Measurements from ENCODE around the gene FBXL17. TPM values are rescaled to one million over a fixed set of nuclear protein-coding genes. Genes with fewer than 3 reads are reported as not detected.

Gene FBXL17
- total and polyA plus RNA-seq, 2 of the 13 experiments (the other 11 are each of a cell fraction or from before 2014, with no cell fraction given): 3.0 to 7.9 TPM

DNA sequence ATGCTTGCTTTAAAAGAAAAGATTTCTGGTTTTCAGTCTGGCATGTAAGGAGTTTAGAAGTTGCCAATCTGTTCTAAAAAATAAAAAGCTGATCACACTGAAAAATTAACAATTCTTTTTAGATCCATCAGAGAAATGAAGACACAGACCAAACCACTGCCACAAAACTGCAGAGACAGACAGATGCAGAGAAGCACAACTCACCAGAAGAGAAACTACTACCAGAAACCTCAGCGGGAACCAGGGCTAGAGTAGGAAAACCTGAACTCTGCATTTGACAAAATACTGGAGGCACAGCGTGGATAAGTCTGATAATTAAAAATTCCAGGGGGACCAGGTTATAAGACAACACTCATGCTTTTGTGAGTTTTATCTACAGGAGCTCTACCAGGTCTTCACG, 28.8 kb downstream of the FBXL17 start:
- no peaks in the 10 kb centered on the region for H3K9me3 ChIP-seq (ENCODE audit: low read length)
- no peak for ATAC-seq
- no peaks in the 10 kb centered on the region for H3K79me2 ChIP-seq (ENCODE audit: insufficient read depth, low read length)
- H3K9ac ChIP-seq (ENCODE audit: insufficient read depth, low read depth, low read length): no peak overlapping the region
- no peaks in the 10 kb centered on the region for H3K4me1 ChIP-seq (ENCODE audit: insufficient read depth, low read length)
- no peaks in the 10 kb centered on the region for H4K20me1 ChIP-seq (ENCODE audit: insufficient read depth, low read length)
- no peak overlapping the region for H3K4me3 ChIP-seq (replicated peaks in 1 of 3; ENCODE audit: insufficient read depth in 1 of 3, low read depth in 2 of 3, low read length in 3 of 3)
- in situ Hi-C loops (cut with HindIII; ENCODE audit: extremely low pct_ligation_motif_present, low pct_unique_long_range_greater_than_20kb) (no loop called here), intact Hi-C loops (cut with micrococcal nuclease; ENCODE audit: unreplicated experiment) (no loop called here)
- no peak for DNase-seq (ENCODE audit: low spot score)
- H3K36me3 ChIP-seq (replicated peaks in 1 of 2; ENCODE audit: control insufficient read depth in 1 of 2, insufficient read depth in 2 of 2, low read length in 2 of 2): 0 out of 5 replicates have a peak, but pooled peaks cover 0 to 1% of the 10 kb centered on the region in 2 experiments
- no TSS peak for BruUV-seq (replicated peaks)
- H2AFZ ChIP-seq (ENCODE audit: low read length): no peak overlapping the region
- 98% methylated on average over 3 of the region's 3 CpGs for WGBS (ENCODE audit: low lambda C conversion rate)
- no peak overlapping the region for H3K27ac ChIP-seq (ENCODE audit: extremely low read length, insufficient read depth, low read length)
- ChIA-PET POLR2A (no interaction called here), CTCF (ENCODE audit: low intra/inter-chr PET ratio, low total read pairs) (no interaction called here)
- no peak overlapping the region for H3K4me2 ChIP-seq (ENCODE audit: low read depth, low read length)
- H3K27me3 ChIP-seq (ENCODE audit: control insufficient read depth in 1 of 2, insufficient read depth in 2 of 2, low read length in 2 of 2): no peaks in the 10 kb centered on the region
- no peak for FAIRE-seq
- no peak for TF ChIP-seq MED13 (CRISPR knock-in tag; IDR thresholded peaks at IDR 0.05)
- TF ChIP-seq ZNF44 (CRISPR knock-in tag; IDR thresholded peaks at IDR 0.05): no peak
- TF ChIP-seq ZNF724P (CRISPR knock-in tag; IDR thresholded peaks at IDR 0.05; ENCODE audit: borderline replicate concordance): no peak
- TF ChIP-seq NFYB (CRISPR knock-in tag; IDR thresholded peaks at IDR 0.05): no peak
- no peak for TF ChIP-seq PCBP2 (optimal IDR thresholded peaks at IDR 0.05; ENCODE audit: low read depth, low read length, poor library complexity, severe bottlenecking)
- no peak for TF ChIP-seq ZC3H13 (CRISPR knock-in tag; IDR thresholded peaks at IDR 0.05)
- no peak for TF ChIP-seq KLF16 (CRISPR knock-in tag; IDR thresholded peaks at IDR 0.05)
- TF ChIP-seq, protein P1, sequence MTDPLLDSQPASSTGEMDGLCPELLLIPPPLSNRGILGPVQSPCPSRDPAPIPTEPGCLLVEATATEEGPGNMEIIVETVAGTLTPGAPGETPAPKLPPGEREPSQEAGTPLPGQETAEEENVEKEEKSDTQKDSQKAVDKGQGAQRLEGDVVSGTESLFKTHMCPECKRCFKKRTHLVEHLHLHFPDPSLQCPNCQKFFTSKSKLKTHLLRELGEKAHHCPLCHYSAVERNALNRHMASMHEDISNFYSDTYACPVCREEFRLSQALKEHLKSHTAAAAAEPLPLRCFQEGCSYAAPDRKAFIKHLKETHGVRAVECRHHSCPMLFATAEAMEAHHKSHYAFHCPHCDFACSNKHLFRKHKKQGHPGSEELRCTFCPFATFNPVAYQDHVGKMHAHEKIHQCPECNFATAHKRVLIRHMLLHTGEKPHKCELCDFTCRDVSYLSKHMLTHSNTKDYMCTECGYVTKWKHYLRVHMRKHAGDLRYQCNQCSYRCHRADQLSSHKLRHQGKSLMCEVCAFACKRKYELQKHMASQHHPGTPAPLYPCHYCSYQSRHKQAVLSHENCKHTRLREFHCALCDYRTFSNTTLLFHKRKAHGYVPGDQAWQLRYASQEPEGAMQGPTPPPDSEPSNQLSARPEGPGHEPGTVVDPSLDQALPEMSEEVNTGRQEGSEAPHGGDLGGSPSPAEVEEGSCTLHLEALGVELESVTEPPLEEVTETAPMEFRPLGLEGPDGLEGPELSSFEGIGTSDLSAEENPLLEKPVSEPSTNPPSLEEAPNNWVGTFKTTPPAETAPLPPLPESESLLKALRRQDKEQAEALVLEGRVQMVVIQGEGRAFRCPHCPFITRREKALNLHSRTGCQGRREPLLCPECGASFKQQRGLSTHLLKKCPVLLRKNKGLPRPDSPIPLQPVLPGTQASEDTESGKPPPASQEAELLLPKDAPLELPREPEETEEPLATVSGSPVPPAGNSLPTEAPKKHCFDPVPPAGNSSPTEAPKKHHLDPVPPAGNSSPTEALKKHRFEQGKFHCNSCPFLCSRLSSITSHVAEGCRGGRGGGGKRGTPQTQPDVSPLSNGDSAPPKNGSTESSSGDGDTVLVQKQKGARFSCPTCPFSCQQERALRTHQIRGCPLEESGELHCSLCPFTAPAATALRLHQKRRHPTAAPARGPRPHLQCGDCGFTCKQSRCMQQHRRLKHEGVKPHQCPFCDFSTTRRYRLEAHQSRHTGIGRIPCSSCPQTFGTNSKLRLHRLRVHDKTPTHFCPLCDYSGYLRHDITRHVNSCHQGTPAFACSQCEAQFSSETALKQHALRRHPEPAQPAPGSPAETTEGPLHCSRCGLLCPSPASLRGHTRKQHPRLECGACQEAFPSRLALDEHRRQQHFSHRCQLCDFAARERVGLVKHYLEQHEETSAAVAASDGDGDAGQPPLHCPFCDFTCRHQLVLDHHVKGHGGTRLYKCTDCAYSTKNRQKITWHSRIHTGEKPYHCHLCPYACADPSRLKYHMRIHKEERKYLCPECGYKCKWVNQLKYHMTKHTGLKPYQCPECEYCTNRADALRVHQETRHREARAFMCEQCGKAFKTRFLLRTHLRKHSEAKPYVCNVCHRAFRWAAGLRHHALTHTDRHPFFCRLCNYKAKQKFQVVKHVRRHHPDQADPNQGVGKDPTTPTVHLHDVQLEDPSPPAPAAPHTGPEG (CRISPR knock-in tag; IDR thresholded peaks at IDR 0.05): no peak
- TF ChIP-seq ZFX (CRISPR knock-in tag; IDR thresholded peaks at IDR 0.05; ENCODE audit: low read depth): no peak
- no peak for TF ChIP-seq GABPA (IDR thresholded peaks at IDR 0.05; ENCODE audit: low read depth, low read length)
- TF ChIP-seq GABPA (CRISPR knock-in tag; IDR thresholded peaks at IDR 0.05; ENCODE audit: low read depth): no peak
- no peak for TF ChIP-seq NFKBIZ (CRISPR knock-in tag; IDR thresholded peaks at IDR 0.05)
- TF ChIP-seq, protein P2, sequence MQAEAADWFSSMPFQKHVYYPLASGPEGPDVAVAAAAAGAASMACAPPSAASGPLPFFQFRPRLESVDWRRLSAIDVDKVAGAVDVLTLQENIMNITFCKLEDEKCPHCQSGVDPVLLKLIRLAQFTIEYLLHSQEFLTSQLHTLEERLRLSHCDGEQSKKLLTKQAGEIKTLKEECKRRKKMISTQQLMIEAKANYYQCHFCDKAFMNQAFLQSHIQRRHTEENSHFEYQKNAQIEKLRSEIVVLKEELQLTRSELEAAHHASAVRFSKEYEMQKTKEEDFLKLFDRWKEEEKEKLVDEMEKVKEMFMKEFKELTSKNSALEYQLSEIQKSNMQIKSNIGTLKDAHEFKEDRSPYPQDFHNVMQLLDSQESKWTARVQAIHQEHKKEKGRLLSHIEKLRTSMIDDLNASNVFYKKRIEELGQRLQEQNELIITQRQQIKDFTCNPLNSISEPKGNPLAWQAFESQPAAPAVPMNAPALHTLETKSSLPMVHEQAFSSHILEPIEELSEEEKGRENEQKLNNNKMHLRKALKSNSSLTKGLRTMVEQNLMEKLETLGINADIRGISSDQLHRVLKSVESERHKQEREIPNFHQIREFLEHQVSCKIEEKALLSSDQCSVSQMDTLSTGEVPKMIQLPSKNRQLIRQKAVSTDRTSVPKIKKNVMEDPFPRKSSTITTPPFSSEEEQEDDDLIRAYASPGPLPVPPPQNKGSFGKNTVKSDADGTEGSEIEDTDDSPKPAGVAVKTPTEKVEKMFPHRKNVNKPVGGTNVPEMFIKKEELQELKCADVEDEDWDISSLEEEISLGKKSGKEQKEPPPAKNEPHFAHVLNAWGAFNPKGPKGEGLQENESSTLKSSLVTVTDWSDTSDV (CRISPR knock-in tag; IDR thresholded peaks at IDR 0.05): no peak
- TF ChIP-seq, protein P3, sequence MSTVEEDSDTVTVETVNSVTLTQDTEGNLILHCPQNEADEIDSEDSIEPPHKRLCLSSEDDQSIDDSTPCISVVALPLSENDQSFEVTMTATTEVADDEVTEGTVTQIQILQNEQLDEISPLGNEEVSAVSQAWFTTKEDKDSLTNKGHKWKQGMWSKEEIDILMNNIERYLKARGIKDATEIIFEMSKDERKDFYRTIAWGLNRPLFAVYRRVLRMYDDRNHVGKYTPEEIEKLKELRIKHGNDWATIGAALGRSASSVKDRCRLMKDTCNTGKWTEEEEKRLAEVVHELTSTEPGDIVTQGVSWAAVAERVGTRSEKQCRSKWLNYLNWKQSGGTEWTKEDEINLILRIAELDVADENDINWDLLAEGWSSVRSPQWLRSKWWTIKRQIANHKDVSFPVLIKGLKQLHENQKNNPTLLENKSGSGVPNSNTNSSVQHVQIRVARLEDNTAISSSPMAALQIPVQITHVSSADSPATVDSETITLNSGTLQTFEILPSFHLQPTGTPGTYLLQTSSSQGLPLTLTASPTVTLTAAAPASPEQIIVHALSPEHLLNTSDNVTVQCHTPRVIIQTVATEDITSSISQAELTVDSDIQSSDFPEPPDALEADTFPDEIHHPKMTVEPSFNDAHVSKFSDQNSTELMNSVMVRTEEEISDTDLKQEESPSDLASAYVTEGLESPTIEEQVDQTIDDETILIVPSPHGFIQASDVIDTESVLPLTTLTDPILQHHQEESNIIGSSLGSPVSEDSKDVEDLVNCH (CRISPR knock-in tag; IDR thresholded peaks at IDR 0.05): no peak
- TF ChIP-seq EZH2 (conservative IDR thresholded peaks at IDR 0.05; ENCODE audit: low read depth, low read length): no peak
